Measurements from ENCODE around the gene NMT1. TPM values are rescaled to one million over a fixed set of nuclear protein-coding genes. Genes with fewer than 3 reads are reported as not detected.

Gene NMT1
- total RNA-seq, 6 experiments from 2014 or later: 50.8 to 76.7 (median 72.0) TPM

GRCh38 chr17:45096926-45097325, 35.8 kb downstream of the NMT1 start:
- TF ChIP-seq POLR2A (IDR thresholded peaks at IDR 0.05) (no peak), CTCF (IDR thresholded peaks at IDR 0.05) (no peak)
- ATAC-seq (no peak), DNase-seq (peak in 1 of 3 donors; percentile 42)
- intact Hi-C loops (cut with DNase I): no loop called here
- Histone ChIP-seq H3K36me3 (peaks cover 0 to 79% (median 31%) of the 10 kb centered on the region in 4 donors), H3K27me3 (no peaks in the 10 kb centered on the region), H3K4me3 (no peak overlapping the region), H3K27ac (no peak overlapping the region), H3K4me1 (peaks cover 0 to 23% (median 12%) of the 10 kb centered on the region in 4 donors), H3K9me3 (no peaks in the 10 kb centered on the region)
- 88% methylated on average over 1 of the region's 11 CpGs for WGBS (ENCODE audit: insufficient coverage, low coverage, low lambda C conversion rate, missing lambda C conversion rate)

GRCh38 chr17:45098081-45098868, 37.2 kb downstream of the NMT1 start:
- 80% methylated on average over 2 of the region's 13 CpGs for WGBS (ENCODE audit: insufficient coverage, low coverage, low lambda C conversion rate, missing lambda C conversion rate)
- ATAC-seq (no peak), DNase-seq (peak in 1 of 3 donors; percentile 43)
- Histone ChIP-seq H3K27me3 (no peaks in the 10 kb centered on the region), H3K4me1 (peaks cover 0 to 9% (median 7%) of the 10 kb centered on the region in 4 donors), H3K4me3 (no peak overlapping the region), H3K27ac (no peak overlapping the region), H3K9me3 (no peaks in the 10 kb centered on the region), H3K36me3 (peaks cover 0 to 91% (median 40%) of the 10 kb centered on the region in 4 donors)
- intact Hi-C loops (cut with DNase I): no loop called here
- no peak for TF ChIP-seq CTCF (IDR thresholded peaks at IDR 0.05)
- TF ChIP-seq POLR2A (IDR thresholded peaks at IDR 0.05): no peak

- TF ChIP-seq CTCF (IDR thresholded peaks at IDR 0.05) (peak; percentile 90 to 95 (median 92)), POLR2A (IDR thresholded peaks at IDR 0.05) (no peak)
- Histone ChIP-seq H3K36me3 (peaks cover 0 to 95% (median 43%) of the 10 kb centered on the region in 4 donors), H3K27me3 (no peaks in the 10 kb centered on the region), H3K4me3 (no peak overlapping the region), H3K9me3 (no peaks in the 10 kb centered on the region), H3K27ac (no peak overlapping the region), H3K4me1 (peaks cover 0 to 2% (median under 1%) of the 10 kb centered on the region in 4 donors)
- peak; percentile 96 to 98 (median 97) for ATAC-seq
- DNase-seq: peak; percentile 87 to 91 (median 89)
- 16% methylated on average over 6 of the region's 9 CpGs for WGBS (ENCODE audit: insufficient coverage, low coverage, low lambda C conversion rate, missing lambda C conversion rate)
- intact Hi-C loops (cut with DNase I): no loop called here
Observed at GRCh38 chr17:45098869-45099616, 37.9 kb downstream of the NMT1 start.

- WGBS (ENCODE audit: insufficient coverage, low coverage, low lambda C conversion rate, missing lambda C conversion rate): no CpG with 5 or more reads among the region's 9 CpGs
- Histone ChIP-seq H3K27ac (no peak overlapping the region), H3K4me3 (no peak overlapping the region), H3K27me3 (no peaks in the 10 kb centered on the region), H3K36me3 (peaks cover 0 to 95% (median 54%) of the 10 kb centered on the region in 4 donors), H3K4me1 (no peaks in the 10 kb centered on the region), H3K9me3 (no peaks in the 10 kb centered on the region)
- DNase-seq (no peak), ATAC-seq (no peak)
- TF ChIP-seq CTCF (IDR thresholded peaks at IDR 0.05): no peak
- no peak for TF ChIP-seq POLR2A (IDR thresholded peaks at IDR 0.05)
- intact Hi-C loops (cut with DNase I): loop anchor here (5.0 to 10.0 kb wide), 2 partner anchors 67 to 69 kb away; no protein-coding TSS in a partner anchor
Observed at GRCh38 chr17:45101546-45101882, 40.4 kb downstream of the NMT1 start.

Data from right lobe of liver (tissue), 6 donors.